Transverse colon (tissue), 3 donors: ENCODE measurements around the gene RABGAP1L.

ENCODE experiments used
- POLR2A ChIP-seq: fragments of 450-650 bp; IDR thresholded peaks from one replicate; pipeline ENCODE4 v1.6.1; 2016; ENCODE audit warnings: antibody characterized with exemption, mild to moderate bottlenecking, moderate library complexity
- TF ChIP-seq, protein P1 (sequence below), 5 experiments: fragments of 200-600 bp in 3 of 5; fragments of 450-650 bp in 2 of 5; sonication (generic) in 3 of 5; IDR thresholded peaks; 1 replicate in 2 of 5; 2 replicates in 3 of 5; pipeline ENCODE4 v1.5.1; 2016 to 2017; ENCODE audit warnings: antibody characterized with exemption in 5 of 5, inconsistent platforms in 3 of 5, mild to moderate bottlenecking in 2 of 5, moderate library complexity in 1 of 5

DNA sequence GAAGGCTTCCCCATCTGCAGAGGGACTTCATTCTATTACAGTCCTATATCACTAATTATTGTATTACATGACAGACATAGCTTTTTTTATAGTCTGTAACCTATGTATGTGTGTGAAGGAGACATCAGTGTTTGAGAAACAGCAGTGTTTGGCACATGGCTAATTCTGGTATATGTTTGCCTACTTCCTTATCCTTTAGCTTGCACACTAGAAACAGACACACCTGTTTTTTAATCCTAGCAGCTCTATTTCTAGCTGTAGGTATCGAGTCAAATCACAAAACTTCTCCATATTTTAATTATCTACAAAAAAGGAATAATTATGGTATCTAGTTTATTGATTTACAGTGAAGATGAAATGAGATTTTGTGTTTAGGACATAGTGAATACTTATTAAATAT is 711.0 kb downstream of the RABGAP1L start:
- TF ChIP-seq, protein P1, sequence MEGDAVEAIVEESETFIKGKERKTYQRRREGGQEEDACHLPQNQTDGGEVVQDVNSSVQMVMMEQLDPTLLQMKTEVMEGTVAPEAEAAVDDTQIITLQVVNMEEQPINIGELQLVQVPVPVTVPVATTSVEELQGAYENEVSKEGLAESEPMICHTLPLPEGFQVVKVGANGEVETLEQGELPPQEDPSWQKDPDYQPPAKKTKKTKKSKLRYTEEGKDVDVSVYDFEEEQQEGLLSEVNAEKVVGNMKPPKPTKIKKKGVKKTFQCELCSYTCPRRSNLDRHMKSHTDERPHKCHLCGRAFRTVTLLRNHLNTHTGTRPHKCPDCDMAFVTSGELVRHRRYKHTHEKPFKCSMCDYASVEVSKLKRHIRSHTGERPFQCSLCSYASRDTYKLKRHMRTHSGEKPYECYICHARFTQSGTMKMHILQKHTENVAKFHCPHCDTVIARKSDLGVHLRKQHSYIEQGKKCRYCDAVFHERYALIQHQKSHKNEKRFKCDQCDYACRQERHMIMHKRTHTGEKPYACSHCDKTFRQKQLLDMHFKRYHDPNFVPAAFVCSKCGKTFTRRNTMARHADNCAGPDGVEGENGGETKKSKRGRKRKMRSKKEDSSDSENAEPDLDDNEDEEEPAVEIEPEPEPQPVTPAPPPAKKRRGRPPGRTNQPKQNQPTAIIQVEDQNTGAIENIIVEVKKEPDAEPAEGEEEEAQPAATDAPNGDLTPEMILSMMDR (IDR thresholded peaks at IDR 0.05) = no peak
- no peak for TF ChIP-seq POLR2A
